Stomach (tissue), 9 donors: ENCODE measurements around the gene SIRT4. TPM values are rescaled to one million over a fixed set of nuclear protein-coding genes. Genes with fewer than 3 reads are reported as not detected.

Experiments used
- DNase-seq, 2 donors: peaks; one replicate each; pipeline versions ENCODE4 v3.0.0 to v3.0.0-alpha.2; 2013 to 2019
- H3K27ac ChIP-seq, 5 donors: fragments of 200-600 bp in 4 of 5; sonication (generic) in 4 of 5; one replicate each; pipeline ENCODE4 v1.5.1; 2013 to 2019; ENCODE audit warnings: mild to moderate bottlenecking in 1 of 5, moderate library complexity in 1 of 5
- H3K27me3 ChIP-seq, 3 donors: fragments of 200-600 bp; sonication (generic); one replicate each; pipeline ENCODE4 v1.5.1; 2017 to 2019; ENCODE audit warnings: mixed run types in 1 of 3
- H3K36me3 ChIP-seq, 4 donors: fragments of 200-600 bp; sonication (generic); 1 replicate in 3 of 4; 2 replicates in 1 of 4; pipeline ENCODE4 v1.5.1; 2016 to 2019
- H3K4me1 ChIP-seq, 4 donors: fragments of 200-600 bp; sonication (generic); one replicate each; pipeline ENCODE4 v1.5.1; 2016 to 2019
- H3K4me3 ChIP-seq, 4 donors: fragments of 200-600 bp; sonication (generic) in 3 of 4; one replicate each; pipeline ENCODE4 v1.5.1; 2016 to 2019; ENCODE audit warnings: mild to moderate bottlenecking in 1 of 4
- H3K9me3 ChIP-seq, 4 donors: fragments of 200-600 bp; sonication (generic); one replicate each; pipeline ENCODE4 v1.5.1; 2016 to 2019
- CTCF ChIP-seq, 7 experiments: fragments of 450-650 bp in 4 of 7; fragments of 200-600 bp in 3 of 7; sonication (generic) in 3 of 7; IDR thresholded peaks; one replicate each; pipeline ENCODE4 v1.5.1; 2016 to 2019; ENCODE audit warnings: antibody characterized with exemption in 7 of 7, control low read depth in 2 of 7, mild to moderate bottlenecking in 1 of 7
- EP300 ChIP-seq: sonication (generic); formaldehyde crosslinking; IDR thresholded peaks from one replicate; pipeline ENCODE4 v1.6.1; 2017; ENCODE audit warnings: antibody characterized with exemption
- POLR2A ChIP-seq, 4 donors: fragments of 450-650 bp; IDR thresholded peaks; one replicate each; pipeline ENCODE4 v1.6.1; 2016; ENCODE audit warnings: antibody characterized with exemption in 4 of 4, control low read depth in 2 of 4, mild to moderate bottlenecking in 1 of 4, moderate library complexity in 1 of 4
- POLR2AphosphoS5 ChIP-seq, 3 donors: sonication (generic); formaldehyde crosslinking; IDR thresholded peaks; one replicate each; pipeline ENCODE4 v1.6.1; 2016; ENCODE audit warnings: antibody characterized with exemption in 3 of 3
- WGBS, 5 donors: extraction: QIAGEN DNeasy Blood & Tissue Kit in 3 of 5; methylation state at CpG; one replicate each; pipeline versions ENCODE4 v1.1.5 to v1.1.7; 2013 to 2018; 5-methylcytosine and 5-hydroxymethylcytosine counted together
- intact Hi-C: fragments of 100-400 bp; cut with DNase I; formaldehyde crosslinking; loops from one replicate; pipeline ENCODE4 v1.15.1; 2023; ENCODE audit warnings: low total_unique reads
- polyA plus RNA-seq, 3 donors: library from polyadenylated mRNA; stranded (reverse); fragments of 200-250 nt; gene quantifications; one replicate each; pipeline ENCODE4 v1.2.3, GENCODE V29; 2013
- small RNA-seq, 4 donors: library from RNA; depleted of rRNA; stranded (forward); fragments of <200 nt; gene quantifications; one replicate each; pipeline ENCODE3, GENCODE V24; 2016
- total RNA-seq, 5 donors: library from RNA; depleted of rRNA; stranded (reverse); fragments of >200 nt; gene quantifications; one replicate each; pipeline versions ENCODE4 v1.1.0 to v1.2.3, GENCODE V29; 2014 to 2016
- donor health status: healthy with polysubstance abuse.
- donor health status: Bipolar disorder and iron deficiency.
- donor health status: healthy.

Gene SIRT4
- total and polyA plus RNA-seq, 8 donors: 1.3 to 6.2 (median 4.0) TPM; not detected in 2

GRCh38 chr12:120361506-120362208 lies 59.5 kb downstream of the SIRT4 start:
- no peak for TF ChIP-seq EP300
- TF ChIP-seq POLR2A (IDR thresholded peaks at IDR 0.05): no peak
- no peak for TF ChIP-seq POLR2AphosphoS5 (IDR thresholded peaks at IDR 0.05)
- no peak for TF ChIP-seq CTCF (IDR thresholded peaks at IDR 0.05)
- peaks cover 0 to 6% (median 0%) of the 10 kb centered on the region in 4 donors for H3K36me3 ChIP-seq
- peak; percentile 69 to 95 for DNase-seq
- WGBS, 5 donors: 5 to 23% (median 8%) methylated on average over 8 to 56 of the region's 56 CpGs
- H3K27me3 ChIP-seq: peaks cover 0 to 26% (median 9%) of the 10 kb centered on the region in 3 donors
- peaks cover 28 to 56% (median 50%) of the 10 kb centered on the region in 4 donors for H3K4me1 ChIP-seq
- peak overlapping the region; percentile 36 to 52 (median 40) for H3K4me3 ChIP-seq
- peak overlapping the region; percentile 46 to 86 (median 60) for H3K27ac ChIP-seq
- intact Hi-C loops: no loop called here
- H3K9me3 ChIP-seq: no peaks in the 10 kb centered on the region

Small RNAs within 50 kb of the gene (small RNA-seq; reads per million reads assigned to genes)
- gene RNU4-1 (923 to 4,477 (median 1,813) reads per million in 4 donors), gene RNU4-2 (863 to 1,490 (median 1,033) reads per million in 4 donors), gene RNU6-1088P (0 reads per million in 4 donors)

Other genes starting within 250 kb of the SIRT4 start
- 10 to 100 TPM in 2 of 5 donors, 1 to 10 TPM in 3; 8.1 to 20.0 (median 9.9) TPM for gene RAB35, start 185.6 kb upstream of the SIRT4 start, total RNA-seq
- 10 to 100 TPM; 14.0 to 35.4 (median 23.9) TPM for gene RAB35, start 185.6 kb upstream of the SIRT4 start, polyA plus RNA-seq
- gene GCN1, start 107.6 kb upstream of the SIRT4 start, total RNA-seq: 100 to 1,000 TPM in 4 of 5 donors, 10 to 100 TPM in 1; 84.0 to 226 (median 130) TPM
- 10 to 100 TPM in 2 of 3 donors, 1 to 10 TPM in 1; 8.7 to 14.5 (median 14.1) TPM for gene GCN1, start 107.6 kb upstream of the SIRT4 start, polyA plus RNA-seq
- 1,000 to 10,000 TPM; 1,405 to 2,743 (median 1,647) TPM for gene RPLP0, start 101.2 kb upstream of the SIRT4 start, total RNA-seq
- gene RPLP0, start 101.2 kb upstream of the SIRT4 start, polyA plus RNA-seq: 1,000 to 10,000 TPM; 3,548 to 5,463 (median 4,617) TPM
- gene PXN, start 36.6 kb upstream of the SIRT4 start, total RNA-seq: 100 to 1,000 TPM in 1 of 5 donors, 10 to 100 TPM in 4; 39.7 to 129 (median 58.9) TPM
- gene PXN, start 36.6 kb upstream of the SIRT4 start, polyA plus RNA-seq: 10 to 100 TPM; 27.2 to 46.7 (median 33.6) TPM
- gene RNU4-2, start 10.4 kb upstream of the SIRT4 start, total RNA-seq: under 1 TPM; under 0.01 TPM
- not detected for gene RNU4-2, start 10.4 kb upstream of the SIRT4 start, polyA plus RNA-seq
- under 1 TPM in 4 of 5 donors, not detected in 1; under 0.01 TPM for gene RNU4-1, start 9.1 kb upstream of the SIRT4 start, total RNA-seq
- not detected for gene RNU4-1, start 9.1 kb upstream of the SIRT4 start, polyA plus RNA-seq
- not detected for gene PLA2G1B, start 25.5 kb downstream of the SIRT4 start, total RNA-seq
- 10 to 100 TPM in 2 of 3 donors, 1 to 10 TPM in 1; 7.0 to 18.5 (median 10.2) TPM for gene PLA2G1B, start 25.5 kb downstream of the SIRT4 start, polyA plus RNA-seq
- 1 to 10 TPM in 1 of 5 donors, under 1 TPM in 2, not detected in 2; 0.58 to 7.1 (median 0.92) TPM for gene MSI1, start 66.8 kb downstream of the SIRT4 start, total RNA-seq
- gene MSI1, start 66.8 kb downstream of the SIRT4 start, polyA plus RNA-seq: 1 to 10 TPM in 2 of 3 donors, under 1 TPM in 1; 0.95 to 3.1 (median 2.3) TPM
- gene COX6A1, start 135.8 kb downstream of the SIRT4 start, total RNA-seq: 1,000 to 10,000 TPM in 1 of 5 donors, 100 to 1,000 TPM in 3, 10 to 100 TPM in 1; 86.4 to 1,200 (median 463) TPM
- 1,000 to 10,000 TPM in 1 of 3 donors, 100 to 1,000 TPM in 2; 475 to 1,009 (median 901) TPM for gene COX6A1, start 135.8 kb downstream of the SIRT4 start, polyA plus RNA-seq
- gene TRIAP1, start 144.1 kb downstream of the SIRT4 start, total RNA-seq: 10 to 100 TPM in 2 of 5 donors, 1 to 10 TPM in 3; 4.7 to 15.2 (median 8.7) TPM
- gene TRIAP1, start 144.1 kb downstream of the SIRT4 start, polyA plus RNA-seq: 10 to 100 TPM; 32.6 to 40.6 (median 37.4) TPM
- gene GATC, start 144.1 kb downstream of the SIRT4 start, total RNA-seq: 10 to 100 TPM in 3 of 5 donors, 1 to 10 TPM in 2; 4.0 to 25.3 (median 13.4) TPM
- 10 to 100 TPM in 2 of 3 donors, 1 to 10 TPM in 1; 8.7 to 13.9 (median 12.5) TPM for gene GATC, start 144.1 kb downstream of the SIRT4 start, polyA plus RNA-seq
- 100 to 1,000 TPM in 2 of 5 donors, 10 to 100 TPM in 3; 41.1 to 218 (median 92.3) TPM for gene SRSF9, start 167.4 kb downstream of the SIRT4 start, total RNA-seq
- 100 to 1,000 TPM in 2 of 3 donors, 10 to 100 TPM in 1; 86.1 to 116 (median 112) TPM for gene SRSF9, start 167.4 kb downstream of the SIRT4 start, polyA plus RNA-seq
- 100 to 1,000 TPM in 4 of 5 donors, 10 to 100 TPM in 1; 27.2 to 197 (median 114) TPM for gene DYNLL1, start 193.8 kb downstream of the SIRT4 start, total RNA-seq
- gene DYNLL1, start 193.8 kb downstream of the SIRT4 start, polyA plus RNA-seq: 100 to 1,000 TPM; 476 to 580 (median 578) TPM
- gene COQ5, start 226.8 kb downstream of the SIRT4 start, total RNA-seq: 10 to 100 TPM in 3 of 5 donors, 1 to 10 TPM in 2; 2.6 to 32.4 (median 10.5) TPM
- gene COQ5, start 226.8 kb downstream of the SIRT4 start, polyA plus RNA-seq: 10 to 100 TPM; 24.0 to 31.8 (median 27.8) TPM
- gene RNF10, start 232.0 kb downstream of the SIRT4 start, total RNA-seq: 100 to 1,000 TPM; 189 to 656 (median 318) TPM
- gene RNF10, start 232.0 kb downstream of the SIRT4 start, polyA plus RNA-seq: 100 to 1,000 TPM; 124 to 157 (median 133) TPM